Peyer's patch (tissue), 4 donors: ENCODE measurements around the gene ARHGAP1. TPM values are rescaled to one million over a fixed set of nuclear protein-coding genes. Genes with fewer than 3 reads are reported as not detected.

Source experiments
- DNase-seq, 3 donors: peaks; one replicate each; pipeline ENCODE4 v3.0.0-alpha.2; 2017 to 2019
- H3K27ac ChIP-seq, 4 donors: fragments of 200-600 bp; sonication (generic); one replicate each; pipeline ENCODE4 v1.5.1; 2016 to 2019
- H3K27me3 ChIP-seq, 2 donors: fragments of 200-600 bp; sonication (generic); one replicate each; pipeline ENCODE4 v1.5.1; 2019
- H3K36me3 ChIP-seq, 3 donors: fragments of 200-600 bp; sonication (generic); one replicate each; pipeline ENCODE4 v1.5.1; 2016 to 2019
- H3K4me1 ChIP-seq, 4 donors: fragments of 200-600 bp; sonication (generic); one replicate each; pipeline ENCODE4 v1.5.1; 2016 to 2019
- H3K4me3 ChIP-seq, 4 donors: fragments of 200-600 bp; sonication (generic); 1 replicate in 3 of 4; 2 replicates in 1 of 4; pipeline ENCODE4 v1.5.1; 2016 to 2019; ENCODE audit warnings: mild to moderate bottlenecking in 1 of 4
- H3K9me3 ChIP-seq, 4 donors: fragments of 200-600 bp; sonication (generic); one replicate each; pipeline ENCODE4 v1.5.1; 2016 to 2019; ENCODE audit warnings: mild to moderate bottlenecking in 1 of 4
- CTCF ChIP-seq, 6 experiments: fragments of 450-650 bp in 4 of 6; fragments of 200-600 bp in 2 of 6; sonication (generic) in 1 of 6; IDR thresholded peaks; one replicate each; pipeline ENCODE4 v1.5.1; 2017 to 2019; ENCODE audit warnings: antibody characterized with exemption in 6 of 6, mild to moderate bottlenecking in 3 of 6, moderate library complexity in 1 of 6
- POLR2A ChIP-seq, 2 donors: fragments of 450-650 bp; IDR thresholded peaks; one replicate each; pipeline ENCODE4 v1.5.1; 2017; ENCODE audit warnings: antibody characterized with exemption in 2 of 2, mild to moderate bottlenecking in 2 of 2, moderate library complexity in 2 of 2
- total RNA-seq, 4 donors: library from RNA; depleted of rRNA; stranded (reverse); fragments of >200 nt; gene quantifications; one replicate each; pipeline ENCODE4 v1.1.0, GENCODE V29; 2016

The ARHGAP1 gene
- total RNA-seq, 4 donors from 2014 or later = 52.0 to 85.8 (median 62.7) TPM

GRCh38 chr11:46678741-46679130 lies 21.7 kb downstream of the ARHGAP1 start:
- TF ChIP-seq CTCF (IDR thresholded peaks at IDR 0.05) = no peak
- TF ChIP-seq POLR2A (IDR thresholded peaks at IDR 0.05) = no peak
- Histone ChIP-seq H3K36me3 (peaks cover 0 to 74% (median 0%) of the 10 kb centered on the region in 3 donors), H3K4me1 (peaks cover 9 to 19% (median 17%) of the 10 kb centered on the region in 4 donors), H3K27ac (no peak overlapping the region), H3K4me3 (no peak overlapping the region), H3K27me3 (no peaks in the 10 kb centered on the region), H3K9me3 (no peaks in the 10 kb centered on the region)
- DNase-seq = no peak

- Histone ChIP-seq H3K27me3 (no peaks in the 10 kb centered on the region), H3K4me3 (no peak overlapping the region), H3K9me3 (no peaks in the 10 kb centered on the region), H3K27ac (no peak overlapping the region), H3K36me3 (peaks cover 0 to 74% (median 0%) of the 10 kb centered on the region in 3 donors), H3K4me1 (peaks cover 9 to 19% (median 17%) of the 10 kb centered on the region in 4 donors)
- no peak for TF ChIP-seq CTCF (IDR thresholded peaks at IDR 0.05)
- TF ChIP-seq POLR2A (IDR thresholded peaks at IDR 0.05) = no peak
- DNase-seq = no peak
These were observed 22.3 kb downstream of the ARHGAP1 start for GRCh38 chr11:46677991-46678740.

GRCh38 chr11:46677169-46677568 lies 23.2 kb downstream of the ARHGAP1 start:
- H3K4me3 ChIP-seq = no peak overlapping the region
- H3K27ac ChIP-seq = peak overlapping the region in 1 of 4 donors; percentile 35
- no peak for DNase-seq
- peaks cover 9 to 19% (median 17%) of the 10 kb centered on the region in 4 donors for H3K4me1 ChIP-seq
- TF ChIP-seq CTCF (IDR thresholded peaks at IDR 0.05) (no peak), POLR2A (IDR thresholded peaks at IDR 0.05) (no peak)
- H3K9me3 ChIP-seq = no peaks in the 10 kb centered on the region
- H3K27me3 ChIP-seq = no peaks in the 10 kb centered on the region
- peaks cover 0 to 75% (median 0%) of the 10 kb centered on the region in 3 donors for H3K36me3 ChIP-seq

DNA sequence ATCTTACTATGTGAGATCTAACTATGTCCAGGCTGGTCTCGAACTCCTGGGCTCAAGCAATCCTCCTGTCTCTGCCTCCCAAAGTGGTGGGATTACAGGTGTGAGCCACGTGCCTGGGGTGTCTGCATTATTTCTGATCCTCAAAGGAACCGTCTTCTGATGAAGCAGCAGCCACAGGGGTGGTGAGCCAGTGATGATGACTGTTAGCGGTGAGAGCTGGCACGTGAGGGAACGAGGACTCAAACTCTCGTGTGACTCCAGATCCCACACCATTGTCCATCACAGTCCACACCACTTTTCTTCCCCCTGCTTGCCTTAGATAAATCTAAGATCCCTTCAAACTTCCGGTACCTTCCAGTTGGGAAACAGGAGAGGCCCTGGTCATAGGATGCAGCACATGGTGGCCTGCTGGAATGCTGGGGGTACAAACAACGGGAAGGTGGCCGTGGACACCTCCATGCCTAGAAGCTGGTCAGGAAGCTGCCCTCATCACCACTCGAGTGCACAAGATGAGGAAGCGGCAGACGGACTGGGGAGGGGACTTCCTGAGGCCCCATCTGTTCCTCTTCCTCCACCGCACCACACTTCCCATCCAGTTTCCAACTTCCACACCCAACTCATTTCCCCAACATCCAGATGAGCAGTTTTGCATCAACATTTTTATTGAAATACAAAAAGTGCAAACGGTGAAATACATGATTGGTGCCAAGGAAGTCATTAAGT lies 23.8 kb downstream of the ARHGAP1 start:
- Histone ChIP-seq H3K4me1 (peaks cover 9 to 19% (median 17%) of the 10 kb centered on the region in 4 donors), H3K36me3 (peaks cover 0 to 75% (median 0%) of the 10 kb centered on the region in 3 donors), H3K9me3 (no peaks in the 10 kb centered on the region), H3K27me3 (no peaks in the 10 kb centered on the region), H3K27ac (peak overlapping the region in 3 of 4 donors; percentile 10 to 63 (median 35)), H3K4me3 (no peak overlapping the region)
- TF ChIP-seq POLR2A (IDR thresholded peaks at IDR 0.05) (no peak), CTCF (IDR thresholded peaks at IDR 0.05) (no peak)
- DNase-seq = no peak

GRCh38 chr11:46675949-46676348 lies 24.5 kb downstream of the ARHGAP1 start:
- no peak overlapping the region for H3K4me3 ChIP-seq
- H3K27ac ChIP-seq = peak overlapping the region; percentile 13 to 72 (median 63)
- TF ChIP-seq POLR2A (IDR thresholded peaks at IDR 0.05) (no peak), CTCF (IDR thresholded peaks at IDR 0.05) (no peak)
- H3K9me3 ChIP-seq = no peaks in the 10 kb centered on the region
- peaks cover 0 to 75% (median 0%) of the 10 kb centered on the region in 3 donors for H3K36me3 ChIP-seq
- peaks cover 9 to 19% (median 17%) of the 10 kb centered on the region in 4 donors for H3K4me1 ChIP-seq
- DNase-seq = no peak
- no peaks in the 10 kb centered on the region for H3K27me3 ChIP-seq
